H1 (cell line): ENCODE measurements around the gene ADAM12. TPM values are rescaled to one million over a fixed set of nuclear protein-coding genes. Genes with fewer than 3 reads are reported as not detected.

Source experiments
- polyA plus RNA-seq, 7 experiments: library from polyadenylated mRNA; depleted of rRNA in 3 of 7; stranded (reverse) in 5 of 7; unstranded in 2 of 7; fragments of >200 nt in 5 of 7; fragments of 200-250 nt in 2 of 7; gene quantifications; 1 replicate in 5 of 7; 2 replicates in 1 of 7; 4 replicates in 1 of 7; pipeline versions ENCODE4 v1.2.1 to v1.2.3, GENCODE V29; 2011 to 2013; ENCODE audit warnings: missing spikeins in 2 of 7, mixed read lengths in 2 of 7
- total RNA-seq: library from RNA; stranded (reverse); fragmentation: NEBNext Ultra II Directional; extraction: Animal tissue kit (Norgen Biotek cat#: 25700); gene quantifications from 2 replicates; pipeline ENCODE4 v1.2.1, GENCODE V29; 2021
- TF ChIP-seq, protein P1 (sequence below): fragments of 300-600 bp; sonication (generic); IDR thresholded peaks from 2 replicates; pipeline ENCODE4 v1.7.1; 2012; ENCODE audit warnings: low read length, moderate library complexity, mild to moderate bottlenecking, inconsistent platforms; ENCODE audit not compliant: insufficient replicate concordance

The ADAM12 gene
- total and polyA plus RNA-seq, 2 of the 8 experiments (the other 6 are each of a cell fraction or from before 2014, with no cell fraction given) = 0.07 to 0.17 TPM

GRCh38 chr10:126423732-126424491, 35.6 kb upstream of the ADAM12 start (continued):
- TF ChIP-seq, protein P1, sequence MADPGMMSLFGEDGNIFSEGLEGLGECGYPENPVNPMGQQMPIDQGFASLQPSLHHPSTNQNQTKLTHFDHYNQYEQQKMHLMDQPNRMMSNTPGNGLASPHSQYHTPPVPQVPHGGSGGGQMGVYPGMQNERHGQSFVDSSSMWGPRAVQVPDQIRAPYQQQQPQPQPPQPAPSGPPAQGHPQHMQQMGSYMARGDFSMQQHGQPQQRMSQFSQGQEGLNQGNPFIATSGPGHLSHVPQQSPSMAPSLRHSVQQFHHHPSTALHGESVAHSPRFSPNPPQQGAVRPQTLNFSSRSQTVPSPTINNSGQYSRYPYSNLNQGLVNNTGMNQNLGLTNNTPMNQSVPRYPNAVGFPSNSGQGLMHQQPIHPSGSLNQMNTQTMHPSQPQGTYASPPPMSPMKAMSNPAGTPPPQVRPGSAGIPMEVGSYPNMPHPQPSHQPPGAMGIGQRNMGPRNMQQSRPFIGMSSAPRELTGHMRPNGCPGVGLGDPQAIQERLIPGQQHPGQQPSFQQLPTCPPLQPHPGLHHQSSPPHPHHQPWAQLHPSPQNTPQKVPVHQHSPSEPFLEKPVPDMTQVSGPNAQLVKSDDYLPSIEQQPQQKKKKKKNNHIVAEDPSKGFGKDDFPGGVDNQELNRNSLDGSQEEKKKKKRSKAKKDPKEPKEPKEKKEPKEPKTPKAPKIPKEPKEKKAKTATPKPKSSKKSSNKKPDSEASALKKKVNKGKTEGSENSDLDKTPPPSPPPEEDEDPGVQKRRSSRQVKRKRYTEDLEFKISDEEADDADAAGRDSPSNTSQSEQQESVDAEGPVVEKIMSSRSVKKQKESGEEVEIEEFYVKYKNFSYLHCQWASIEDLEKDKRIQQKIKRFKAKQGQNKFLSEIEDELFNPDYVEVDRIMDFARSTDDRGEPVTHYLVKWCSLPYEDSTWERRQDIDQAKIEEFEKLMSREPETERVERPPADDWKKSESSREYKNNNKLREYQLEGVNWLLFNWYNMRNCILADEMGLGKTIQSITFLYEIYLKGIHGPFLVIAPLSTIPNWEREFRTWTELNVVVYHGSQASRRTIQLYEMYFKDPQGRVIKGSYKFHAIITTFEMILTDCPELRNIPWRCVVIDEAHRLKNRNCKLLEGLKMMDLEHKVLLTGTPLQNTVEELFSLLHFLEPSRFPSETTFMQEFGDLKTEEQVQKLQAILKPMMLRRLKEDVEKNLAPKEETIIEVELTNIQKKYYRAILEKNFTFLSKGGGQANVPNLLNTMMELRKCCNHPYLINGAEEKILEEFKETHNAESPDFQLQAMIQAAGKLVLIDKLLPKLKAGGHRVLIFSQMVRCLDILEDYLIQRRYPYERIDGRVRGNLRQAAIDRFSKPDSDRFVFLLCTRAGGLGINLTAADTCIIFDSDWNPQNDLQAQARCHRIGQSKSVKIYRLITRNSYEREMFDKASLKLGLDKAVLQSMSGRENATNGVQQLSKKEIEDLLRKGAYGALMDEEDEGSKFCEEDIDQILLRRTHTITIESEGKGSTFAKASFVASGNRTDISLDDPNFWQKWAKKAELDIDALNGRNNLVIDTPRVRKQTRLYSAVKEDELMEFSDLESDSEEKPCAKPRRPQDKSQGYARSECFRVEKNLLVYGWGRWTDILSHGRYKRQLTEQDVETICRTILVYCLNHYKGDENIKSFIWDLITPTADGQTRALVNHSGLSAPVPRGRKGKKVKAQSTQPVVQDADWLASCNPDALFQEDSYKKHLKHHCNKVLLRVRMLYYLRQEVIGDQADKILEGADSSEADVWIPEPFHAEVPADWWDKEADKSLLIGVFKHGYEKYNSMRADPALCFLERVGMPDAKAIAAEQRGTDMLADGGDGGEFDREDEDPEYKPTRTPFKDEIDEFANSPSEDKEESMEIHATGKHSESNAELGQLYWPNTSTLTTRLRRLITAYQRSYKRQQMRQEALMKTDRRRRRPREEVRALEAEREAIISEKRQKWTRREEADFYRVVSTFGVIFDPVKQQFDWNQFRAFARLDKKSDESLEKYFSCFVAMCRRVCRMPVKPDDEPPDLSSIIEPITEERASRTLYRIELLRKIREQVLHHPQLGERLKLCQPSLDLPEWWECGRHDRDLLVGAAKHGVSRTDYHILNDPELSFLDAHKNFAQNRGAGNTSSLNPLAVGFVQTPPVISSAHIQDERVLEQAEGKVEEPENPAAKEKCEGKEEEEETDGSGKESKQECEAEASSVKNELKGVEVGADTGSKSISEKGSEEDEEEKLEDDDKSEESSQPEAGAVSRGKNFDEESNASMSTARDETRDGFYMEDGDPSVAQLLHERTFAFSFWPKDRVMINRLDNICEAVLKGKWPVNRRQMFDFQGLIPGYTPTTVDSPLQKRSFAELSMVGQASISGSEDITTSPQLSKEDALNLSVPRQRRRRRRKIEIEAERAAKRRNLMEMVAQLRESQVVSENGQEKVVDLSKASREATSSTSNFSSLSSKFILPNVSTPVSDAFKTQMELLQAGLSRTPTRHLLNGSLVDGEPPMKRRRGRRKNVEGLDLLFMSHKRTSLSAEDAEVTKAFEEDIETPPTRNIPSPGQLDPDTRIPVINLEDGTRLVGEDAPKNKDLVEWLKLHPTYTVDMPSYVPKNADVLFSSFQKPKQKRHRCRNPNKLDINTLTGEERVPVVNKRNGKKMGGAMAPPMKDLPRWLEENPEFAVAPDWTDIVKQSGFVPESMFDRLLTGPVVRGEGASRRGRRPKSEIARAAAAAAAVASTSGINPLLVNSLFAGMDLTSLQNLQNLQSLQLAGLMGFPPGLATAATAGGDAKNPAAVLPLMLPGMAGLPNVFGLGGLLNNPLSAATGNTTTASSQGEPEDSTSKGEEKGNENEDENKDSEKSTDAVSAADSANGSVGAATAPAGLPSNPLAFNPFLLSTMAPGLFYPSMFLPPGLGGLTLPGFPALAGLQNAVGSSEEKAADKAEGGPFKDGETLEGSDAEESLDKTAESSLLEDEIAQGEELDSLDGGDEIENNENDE = no peak
